ENCODE measurements around the gene CDHR3. TPM values are rescaled to one million over a fixed set of nuclear protein-coding genes. Genes with fewer than 3 reads are reported as not detected.
A peak's percentile ranks its signal among the peaks of the same experiment; 100 is the strongest.

The CDHR3 gene
- total RNA-seq, 1 experiment from 2014 or later: 3.1 TPM

DNA sequence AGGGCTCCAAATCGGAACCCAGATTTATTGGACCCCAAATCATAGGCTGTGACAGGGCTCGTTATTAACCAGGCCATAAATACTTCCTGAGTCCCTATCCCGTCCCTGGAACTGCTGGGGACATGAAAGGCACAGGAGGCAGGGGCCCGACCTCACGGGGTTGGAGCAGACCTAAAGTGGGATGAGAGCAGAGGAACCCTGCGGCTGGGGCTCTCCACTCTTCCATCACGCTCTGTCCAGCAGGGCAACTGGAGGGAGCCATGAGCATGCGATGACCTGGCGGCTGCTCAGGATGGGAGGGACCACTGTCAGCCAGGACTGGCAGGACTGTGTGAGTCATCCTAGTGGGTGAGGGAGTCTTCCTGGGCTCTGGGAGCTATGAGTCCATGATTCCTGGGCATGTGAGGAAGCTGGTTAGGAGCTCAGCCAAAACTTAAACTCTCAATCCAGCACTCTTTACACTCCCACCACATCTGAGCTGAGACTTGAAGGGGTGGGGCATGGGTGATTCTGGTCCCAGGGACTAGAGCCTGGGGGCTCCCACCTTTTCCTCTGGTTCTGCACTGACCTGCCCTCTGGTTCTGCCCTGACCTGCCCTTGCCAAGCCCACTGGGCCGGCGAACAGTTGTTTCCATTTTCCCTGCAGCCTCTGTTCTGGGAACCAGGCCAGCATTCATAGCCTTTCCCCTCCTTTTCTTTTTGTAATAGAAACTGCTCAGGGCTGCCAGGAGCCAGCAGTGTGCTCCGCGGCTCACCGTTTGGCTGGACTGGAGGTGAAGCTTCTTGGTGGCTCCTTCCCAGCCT lies 101.9 kb downstream of the CDHR3 start:
- in situ Hi-C loops (cut with HindIII; ENCODE audit: low pct_unique_long_range_greater_than_20kb, low sequenced_read_pairs): loop anchor here (10.0 kb wide), 1 partner anchor 90 kb away; no protein-coding TSS in a partner anchor
- peak; percentile 75 for DNase-seq (ENCODE audit: low read depth, low spot score)

DNA sequence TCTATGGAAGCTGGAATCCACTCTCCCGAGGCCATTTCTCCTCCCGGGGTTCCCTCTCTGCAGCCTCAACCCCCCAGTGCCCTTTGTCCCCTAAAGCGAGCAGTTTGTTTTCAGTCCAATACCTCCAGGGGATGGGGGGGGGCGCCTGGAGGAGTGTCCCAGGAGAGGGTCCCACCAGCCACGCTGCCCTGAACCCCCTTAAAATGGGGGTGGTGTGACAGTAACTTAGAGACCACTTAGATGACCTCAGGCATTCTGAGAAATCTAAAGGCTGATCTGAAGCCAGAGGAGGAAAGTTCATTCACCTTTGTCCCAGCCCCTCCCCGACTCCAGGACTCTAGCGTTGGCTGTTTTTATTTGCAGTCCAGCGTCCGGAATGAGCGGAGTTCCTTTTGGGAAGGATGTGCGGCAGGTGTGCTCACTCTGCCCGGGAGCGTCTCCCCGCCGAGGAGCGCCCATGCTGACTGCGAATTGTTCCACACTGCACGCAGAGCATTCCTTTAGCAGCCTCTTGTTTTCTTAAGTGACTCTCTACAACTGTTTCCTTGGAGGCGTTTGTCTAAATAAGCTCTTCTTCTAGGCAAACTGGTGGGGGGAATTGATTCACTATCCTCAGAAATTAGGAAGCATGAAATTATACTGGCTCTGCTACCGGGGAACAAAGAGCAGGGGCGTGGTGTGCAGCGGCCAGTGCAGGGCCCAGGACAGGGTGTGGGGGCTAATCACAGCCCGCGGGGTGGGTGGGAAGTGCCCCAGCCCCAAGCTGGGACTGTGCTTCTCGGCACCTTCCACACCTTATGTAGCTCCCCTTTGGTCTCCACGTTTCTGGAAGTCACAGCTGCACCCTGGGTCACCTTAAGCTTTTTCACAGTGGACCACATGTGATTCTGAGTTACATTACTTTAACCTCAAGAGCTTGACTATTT lies 102.8 kb downstream of the CDHR3 start:
- in situ Hi-C loops (cut with HindIII; ENCODE audit: low pct_unique_long_range_greater_than_20kb, low sequenced_read_pairs): loop anchor here (10.0 kb wide), 1 partner anchor 89 kb away; no protein-coding TSS in a partner anchor

DNA sequence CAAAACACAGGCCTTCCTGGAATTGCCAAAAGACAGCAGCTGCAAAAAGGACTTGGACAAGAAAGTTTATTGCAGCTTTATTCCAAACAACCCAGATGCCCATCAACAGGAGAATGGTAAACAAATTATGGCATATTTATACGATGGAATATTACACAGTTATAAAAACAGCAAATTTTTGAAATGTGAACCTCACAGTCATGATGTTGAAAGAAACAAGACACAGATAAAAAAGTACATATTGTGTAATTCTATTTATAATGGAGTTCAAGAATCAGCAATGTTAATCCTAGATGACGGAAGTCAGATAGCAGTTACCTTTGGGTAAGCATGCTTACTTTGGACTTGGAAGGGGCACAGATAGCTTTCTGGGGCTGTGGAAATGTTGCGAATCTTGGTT lies 104.6 kb downstream of the CDHR3 start:
- no peak for DNase-seq (ENCODE audit: low read depth, low spot score)
- in situ Hi-C loops (cut with HindIII; ENCODE audit: low pct_unique_long_range_greater_than_20kb, low sequenced_read_pairs): loop anchor here (10.0 kb wide), 1 partner anchor 87 kb away; no protein-coding TSS in a partner anchor

More for the DNA sequence above, 102.8 kb downstream of the CDHR3 start:
- no peak for DNase-seq (ENCODE audit: low read depth, low spot score)

DNA sequence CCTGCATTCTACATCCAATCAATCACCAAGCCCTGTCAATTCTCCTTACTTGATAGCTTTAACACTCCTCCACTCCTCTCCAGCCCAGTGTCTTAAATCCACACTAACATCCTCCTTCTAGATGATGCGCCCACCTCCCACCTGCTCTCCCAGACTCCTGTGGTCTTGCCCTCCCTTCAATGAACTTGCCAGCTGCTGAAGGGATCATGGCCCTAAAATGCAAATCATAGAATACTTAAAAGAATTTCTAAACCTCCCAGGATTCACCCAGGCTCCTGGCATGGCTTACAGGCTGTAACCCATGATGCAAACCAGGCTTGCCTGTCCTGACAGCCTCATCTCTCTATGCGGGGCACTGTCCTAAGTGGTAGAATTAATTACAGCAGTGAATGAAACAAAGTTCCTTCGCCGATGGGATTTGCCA lies 105.5 kb downstream of the CDHR3 start:
- DNase-seq (ENCODE audit: low read depth, low spot score): no peak
- in situ Hi-C loops (cut with HindIII; ENCODE audit: low pct_unique_long_range_greater_than_20kb, low sequenced_read_pairs): loop anchor here (10.0 kb wide), 1 partner anchor 86 kb away; no protein-coding TSS in a partner anchor

DNA sequence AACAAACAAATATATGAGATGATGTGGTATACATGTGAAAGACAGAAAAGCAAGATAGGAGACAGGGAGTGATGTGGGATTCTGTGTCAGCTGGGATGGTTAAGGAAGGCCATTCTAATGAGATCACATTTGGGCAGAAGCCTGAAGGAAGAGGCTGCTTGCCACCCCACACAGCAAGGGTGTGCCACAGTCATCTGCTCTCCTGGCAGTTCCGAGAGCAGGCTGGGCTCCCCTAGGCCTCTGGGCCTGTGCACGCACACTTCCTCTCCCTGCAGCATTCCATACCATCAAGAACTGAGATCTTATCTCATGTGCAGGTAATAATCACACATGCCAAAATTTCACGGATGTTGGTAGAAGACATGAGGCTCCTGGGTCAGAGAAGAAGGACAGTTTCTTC lies 105.9 kb downstream of the CDHR3 start:
- in situ Hi-C loops (cut with HindIII; ENCODE audit: low pct_unique_long_range_greater_than_20kb, low sequenced_read_pairs): loop anchor here (10.0 kb wide), 1 partner anchor 86 kb away; no protein-coding TSS in a partner anchor
- no peak for DNase-seq (ENCODE audit: low read depth, low spot score)

DNA sequence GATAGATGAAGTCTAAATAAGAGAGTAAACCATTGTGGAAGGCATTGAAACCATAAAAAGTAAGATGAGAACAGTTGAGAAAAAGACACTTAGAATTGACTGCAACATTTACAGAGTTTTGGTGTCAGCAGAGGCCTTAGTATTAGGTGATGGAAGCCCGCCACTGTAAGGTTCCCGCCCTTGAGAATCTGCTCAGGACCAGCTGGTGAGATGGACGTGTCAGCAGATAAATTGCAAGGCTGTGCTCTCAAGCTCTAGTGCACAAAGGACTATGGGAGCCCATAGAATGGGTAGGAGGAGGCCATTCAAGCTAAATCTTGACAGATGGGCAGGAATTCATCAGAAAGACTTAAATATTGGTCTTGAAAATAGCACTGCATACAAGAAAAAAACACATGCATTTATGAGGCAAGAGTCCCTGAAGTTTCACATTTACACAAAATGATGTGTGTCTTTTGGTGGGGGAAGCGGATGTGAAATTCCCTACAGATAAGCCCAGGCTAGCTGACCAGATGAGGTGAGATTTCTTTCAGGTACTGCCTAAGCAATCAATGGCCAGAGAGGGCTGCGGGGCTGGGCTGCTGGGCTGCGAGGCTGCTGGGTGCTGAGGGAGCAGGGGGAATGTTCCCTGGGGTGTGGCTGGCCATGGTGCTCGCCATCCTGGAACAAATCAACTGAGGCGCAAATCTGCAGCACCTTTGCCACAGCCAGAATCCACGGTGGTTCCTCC lies 106.6 kb downstream of the CDHR3 start:
- in situ Hi-C loops (cut with HindIII; ENCODE audit: low pct_unique_long_range_greater_than_20kb, low sequenced_read_pairs): loop anchor here (10.0 kb wide), 1 partner anchor 85 kb away; no protein-coding TSS in a partner anchor
- DNase-seq (ENCODE audit: low read depth, low spot score): no peak

DNA sequence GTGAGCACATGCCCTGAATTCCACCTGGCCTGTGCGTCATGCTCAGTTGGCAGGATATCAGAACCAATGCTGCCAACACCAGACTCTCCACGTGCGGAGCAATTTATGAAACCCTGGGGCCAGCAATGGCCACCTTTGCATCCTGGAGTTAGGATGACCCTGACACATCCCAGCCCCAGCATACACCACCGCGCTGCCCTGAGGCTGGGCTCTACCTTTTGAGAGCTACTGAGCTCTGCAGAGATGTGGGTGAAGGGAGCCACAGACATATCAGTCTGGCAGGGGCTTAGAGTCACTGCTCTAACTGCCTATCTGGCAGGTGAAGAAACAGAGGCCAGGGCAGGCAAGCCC lies 107.1 kb downstream of the CDHR3 start:
- in situ Hi-C loops (cut with HindIII; ENCODE audit: low pct_unique_long_range_greater_than_20kb, low sequenced_read_pairs): no loop called here
- DNase-seq (ENCODE audit: low read depth, low spot score): no peak

DNA sequence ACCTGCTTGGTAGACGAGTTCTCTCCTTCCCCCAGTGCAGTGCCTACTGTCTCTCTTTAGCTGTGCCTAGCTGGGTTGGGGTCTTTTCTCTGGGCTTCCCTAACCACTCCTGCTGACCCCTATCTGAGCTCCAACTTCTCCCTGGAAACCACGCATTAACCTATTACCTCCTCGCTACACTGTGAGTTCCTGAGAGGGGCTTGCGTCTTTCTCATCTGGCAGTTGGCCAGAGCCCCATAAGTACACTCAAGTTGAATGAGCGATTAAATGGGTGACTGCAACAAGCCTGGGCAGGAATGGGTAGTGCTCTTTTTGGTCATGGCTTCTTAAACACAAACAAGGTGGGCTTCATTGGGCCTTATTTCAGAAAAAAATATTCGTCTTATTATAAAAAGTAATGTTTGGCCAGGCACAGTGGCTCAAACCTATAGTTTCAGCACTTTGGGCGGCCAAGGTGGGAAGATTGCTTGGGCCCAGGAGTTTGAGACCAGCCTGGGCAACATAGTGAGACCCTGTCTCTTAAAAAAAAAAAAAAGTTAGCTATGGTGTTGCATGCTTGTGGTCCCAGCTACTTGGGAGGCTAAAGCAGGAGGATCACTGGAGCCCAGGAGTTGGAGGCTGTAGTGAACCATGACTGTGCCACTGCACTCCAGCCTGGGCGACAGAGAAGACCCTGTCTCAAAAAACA lies 107.6 kb downstream of the CDHR3 start:
- in situ Hi-C loops (cut with HindIII; ENCODE audit: low pct_unique_long_range_greater_than_20kb, low sequenced_read_pairs): no loop called here
- no peak for DNase-seq (ENCODE audit: low read depth, low spot score)

DNA sequence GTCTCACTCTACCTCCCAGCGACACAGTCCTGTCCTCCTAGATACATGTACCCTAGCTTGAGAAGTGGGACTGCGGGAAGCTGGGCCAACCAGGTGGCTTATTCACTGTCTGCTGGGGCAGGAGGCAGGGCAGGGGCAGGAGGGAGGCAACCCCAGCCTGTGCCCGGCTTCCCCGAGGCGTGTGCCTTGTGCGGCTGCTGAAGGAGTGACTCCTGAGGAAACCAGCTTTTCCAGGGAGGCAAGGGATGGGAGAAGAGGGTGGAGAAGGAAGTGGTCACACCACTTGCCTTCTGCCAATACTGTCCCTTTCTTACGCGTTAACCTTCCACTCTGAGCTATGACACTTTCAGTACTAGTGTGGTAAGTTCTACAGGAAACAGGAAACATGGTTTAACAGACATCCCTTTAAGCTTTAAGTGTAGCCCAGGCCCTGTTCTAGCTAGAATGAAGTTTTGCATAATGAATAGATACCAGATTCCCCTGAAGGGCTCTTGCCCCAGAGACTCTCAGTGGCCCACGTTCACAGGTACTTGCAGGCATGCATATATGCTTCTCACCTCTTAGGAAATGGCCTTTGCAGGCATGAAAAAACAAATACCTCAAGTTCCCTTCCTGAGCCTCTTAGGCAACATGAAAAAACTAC lies 108.4 kb downstream of the CDHR3 start:
- in situ Hi-C loops (cut with HindIII; ENCODE audit: low pct_unique_long_range_greater_than_20kb, low sequenced_read_pairs): no loop called here
- DNase-seq (ENCODE audit: low read depth, low spot score): peak; percentile 48

DNA sequence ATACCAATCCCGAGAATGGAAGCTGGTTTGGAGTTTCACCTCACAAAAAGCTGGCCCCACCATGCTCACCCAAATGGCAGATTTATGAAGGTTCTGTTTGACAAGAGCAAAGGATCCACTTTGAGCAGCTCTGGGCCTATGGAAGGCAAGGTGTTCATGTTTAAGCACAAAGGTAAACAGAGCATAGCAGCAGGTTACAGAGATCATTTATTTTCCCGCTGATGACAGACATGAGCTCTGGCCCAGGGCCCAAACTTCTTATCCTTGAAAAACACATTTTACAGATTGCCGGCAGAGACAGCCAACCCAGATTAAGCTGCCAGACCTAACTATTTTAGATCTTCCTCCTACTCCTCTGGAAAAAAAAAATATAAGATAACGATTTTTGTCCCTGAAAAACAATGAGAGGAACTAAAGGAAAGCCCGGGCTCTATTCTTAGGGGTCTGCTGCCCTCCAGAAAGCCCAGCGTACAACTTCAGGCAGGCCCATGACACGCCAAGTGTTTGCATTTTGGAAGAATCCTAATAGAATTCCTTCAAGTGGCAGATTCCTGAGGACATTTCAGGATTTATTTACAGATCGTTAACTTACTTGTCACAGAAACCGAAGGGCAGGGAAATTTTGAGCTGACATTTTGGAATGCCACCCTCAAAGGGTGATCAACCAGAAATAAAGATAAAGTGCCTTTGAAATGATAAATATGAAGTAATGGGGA lies 109.1 kb downstream of the CDHR3 start:
- in situ Hi-C loops (cut with HindIII; ENCODE audit: low pct_unique_long_range_greater_than_20kb, low sequenced_read_pairs): no loop called here

DNA sequence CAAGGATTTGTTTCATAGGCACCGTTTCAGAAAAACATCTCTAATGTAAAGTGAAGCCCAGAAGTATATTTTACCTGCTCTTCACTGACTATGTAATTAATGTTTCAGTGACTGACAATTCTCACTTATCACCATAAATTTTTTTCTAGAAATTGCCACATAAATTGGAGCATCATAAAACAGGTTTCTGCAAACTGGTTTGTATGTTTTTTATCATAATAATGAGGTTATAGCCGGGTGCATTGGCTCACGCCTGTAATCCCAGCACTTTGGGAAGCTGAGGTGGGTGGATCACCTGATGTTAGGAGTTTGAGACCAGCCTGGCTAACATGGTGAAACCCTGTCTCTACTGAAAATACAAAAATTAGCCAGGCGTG lies 109.6 kb downstream of the CDHR3 start:
- no peak for DNase-seq (ENCODE audit: low read depth, low spot score)
- in situ Hi-C loops (cut with HindIII; ENCODE audit: low pct_unique_long_range_greater_than_20kb, low sequenced_read_pairs): no loop called here

More for the DNA sequence above, 109.1 kb downstream of the CDHR3 start:
- no peak for DNase-seq (ENCODE audit: low read depth, low spot score)

DNA sequence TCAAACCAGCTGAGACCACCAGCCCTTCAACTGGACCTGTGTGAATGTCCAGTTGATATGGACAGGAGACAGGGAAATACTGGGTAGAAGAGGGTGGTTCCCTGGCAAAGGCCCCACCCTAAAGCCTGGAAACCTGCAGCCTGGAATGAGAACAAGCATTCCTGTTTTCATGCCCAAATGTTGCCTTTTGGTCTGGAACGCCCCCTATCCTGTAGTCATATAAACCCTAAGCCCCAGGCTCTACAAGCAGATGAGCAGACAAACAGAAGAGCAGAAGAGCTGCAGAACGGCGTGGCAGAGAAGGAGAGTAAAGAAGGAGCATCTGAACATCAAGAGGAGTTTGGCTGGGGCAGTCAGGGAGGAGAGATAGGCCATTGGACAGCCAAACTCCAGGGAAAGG lies 110.6 kb downstream of the CDHR3 start:
- DNase-seq (ENCODE audit: low read depth, low spot score): no peak
- in situ Hi-C loops (cut with HindIII; ENCODE audit: low pct_unique_long_range_greater_than_20kb, low sequenced_read_pairs): no loop called here

DNA sequence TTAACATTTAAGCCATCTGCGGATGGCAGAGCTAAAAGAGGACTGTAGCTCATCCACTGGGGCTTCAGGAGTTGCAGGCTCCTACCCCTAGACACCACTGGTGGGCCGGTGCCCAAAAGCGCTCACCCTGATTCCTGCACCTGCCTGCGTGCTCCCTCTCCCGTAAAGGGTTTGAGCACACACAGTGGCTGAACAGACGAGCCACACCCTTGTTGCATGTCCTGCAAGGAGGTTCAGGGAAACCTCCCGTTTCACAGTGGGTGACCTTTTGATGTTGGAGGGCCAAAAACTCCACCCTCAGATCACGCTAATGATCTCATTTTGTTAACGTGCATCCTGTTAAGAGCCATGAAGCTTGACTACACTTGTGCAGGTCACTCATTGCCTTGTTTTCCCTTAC lies 111.2 kb downstream of the CDHR3 start:
- in situ Hi-C loops (cut with HindIII; ENCODE audit: low pct_unique_long_range_greater_than_20kb, low sequenced_read_pairs): no loop called here
- DNase-seq (ENCODE audit: low read depth, low spot score): no peak

DNA sequence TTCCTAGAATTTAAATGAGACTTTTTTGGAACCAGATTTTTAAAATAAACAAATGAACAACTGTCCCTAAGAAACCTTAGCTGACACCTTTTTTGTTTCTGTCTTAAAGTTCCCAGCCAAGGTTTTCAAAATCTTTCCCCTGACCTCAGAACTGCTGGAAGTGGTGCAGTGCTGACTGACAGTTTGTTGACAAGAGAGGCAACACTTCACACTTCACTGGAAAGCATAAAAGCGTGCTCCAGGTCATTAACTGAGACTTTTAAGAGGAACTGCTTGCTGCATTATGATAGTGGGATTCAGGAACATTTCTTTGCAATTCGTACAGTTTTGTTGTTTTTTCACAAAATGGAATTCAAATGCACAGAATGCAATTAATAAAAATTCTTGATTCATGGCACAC lies 112.9 kb downstream of the CDHR3 start:
- DNase-seq (ENCODE audit: low read depth, low spot score): no peak
- in situ Hi-C loops (cut with HindIII; ENCODE audit: low pct_unique_long_range_greater_than_20kb, low sequenced_read_pairs): no loop called here

DNA sequence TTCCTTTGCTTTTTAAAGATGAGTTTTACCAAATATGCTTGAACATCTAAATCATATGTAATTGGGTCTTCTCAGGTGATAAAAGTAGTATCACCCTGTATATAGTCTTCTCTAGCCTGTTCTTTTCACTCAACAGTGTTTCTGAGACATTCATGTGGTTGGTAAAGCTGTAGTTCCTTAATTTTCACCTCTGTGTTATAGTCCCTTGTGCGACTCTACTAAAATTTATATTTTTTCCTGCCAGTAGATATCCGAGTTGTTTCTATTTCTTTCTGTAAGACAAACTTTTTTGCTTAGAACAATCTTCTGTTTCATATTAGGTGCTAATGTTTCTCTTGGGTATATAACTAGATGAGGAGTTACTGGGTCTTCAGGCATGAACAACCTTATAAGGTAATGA lies 113.5 kb downstream of the CDHR3 start:
- in situ Hi-C loops (cut with HindIII; ENCODE audit: low pct_unique_long_range_greater_than_20kb, low sequenced_read_pairs): no loop called here
- DNase-seq (ENCODE audit: low read depth, low spot score): no peak

DNA sequence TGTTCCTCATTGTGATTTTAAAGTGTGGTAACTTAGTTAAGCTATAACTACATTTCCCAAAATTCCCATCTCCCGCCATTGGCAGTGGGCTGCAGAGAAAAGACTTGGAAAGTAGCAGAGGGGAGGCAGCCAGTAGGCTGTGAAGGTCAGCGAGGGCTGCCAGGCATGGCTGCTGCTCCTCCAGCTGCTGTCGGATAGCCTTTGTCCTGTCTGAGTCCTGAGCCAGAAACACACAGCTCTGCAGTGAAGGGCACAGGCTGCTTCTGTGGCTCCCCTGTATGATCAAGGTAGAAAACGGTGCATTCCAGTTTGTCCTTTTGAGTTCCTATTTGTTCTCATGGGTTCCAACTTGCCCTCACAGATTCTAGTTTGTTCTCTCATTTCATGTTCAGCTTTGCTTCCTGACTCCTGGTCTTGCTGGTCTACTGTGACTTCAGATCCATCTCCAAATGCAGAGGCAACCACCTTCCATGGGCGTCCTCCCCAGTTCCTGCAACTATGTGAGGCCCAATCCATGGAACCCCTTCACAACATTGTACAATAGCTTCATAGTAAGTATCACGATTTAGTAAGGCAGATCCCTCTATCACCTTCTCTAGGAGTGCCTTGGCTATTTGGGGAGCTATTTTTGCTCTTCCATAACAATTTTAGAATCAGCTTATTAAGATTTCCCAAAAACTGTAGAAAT lies 117.4 kb downstream of the CDHR3 start:
- in situ Hi-C loops (cut with HindIII; ENCODE audit: low pct_unique_long_range_greater_than_20kb, low sequenced_read_pairs): no loop called here
- DNase-seq (ENCODE audit: low read depth, low spot score): no peak
